Fibroblast of lung (primary cell): ENCODE data around the gene VIP.

Source experiments
- CTCF ChIP-seq, 2 donors: IDR thresholded peaks in 1 of 2; conservative IDR thresholded peaks in 1 of 2; 1 replicate in 1 of 2; 2 replicates in 1 of 2; pipeline ENCODE4 v1.5.1; 2011 to 2012; ENCODE audit warnings: low read length in 2 of 2, control low read depth in 1 of 2, inconsistent platforms in 1 of 2, low read depth in 1 of 2, mild to moderate bottlenecking in 1 of 2
- EZH2 ChIP-seq: IDR thresholded peaks from 2 replicates; pipeline ENCODE4 v1.5.1; 2012; ENCODE audit warnings: low read length, control low read depth, mild to moderate bottlenecking; ENCODE audit errors: missing control alignments

GRCh38 chr6:152775428-152775827 is 24.8 kb downstream of the VIP start:
- TF ChIP-seq CTCF (conservative IDR thresholded peaks at IDR 0.05 in 1 of 2, IDR thresholded peaks at IDR 0.05 in 1 of 2; ENCODE audit: low read depth in 1 of 2, low read length in 2 of 2) (no peak), EZH2 (no peak)
